Measurements from ENCODE around the gene LGR6. TPM values are rescaled to one million over a fixed set of nuclear protein-coding genes. Genes with fewer than 3 reads are reported as not detected.

The LGR6 gene
- total RNA-seq, 6 donors from 2014 or later, result 0.46 to 5.2 (median 1.1) TPM

DNA sequence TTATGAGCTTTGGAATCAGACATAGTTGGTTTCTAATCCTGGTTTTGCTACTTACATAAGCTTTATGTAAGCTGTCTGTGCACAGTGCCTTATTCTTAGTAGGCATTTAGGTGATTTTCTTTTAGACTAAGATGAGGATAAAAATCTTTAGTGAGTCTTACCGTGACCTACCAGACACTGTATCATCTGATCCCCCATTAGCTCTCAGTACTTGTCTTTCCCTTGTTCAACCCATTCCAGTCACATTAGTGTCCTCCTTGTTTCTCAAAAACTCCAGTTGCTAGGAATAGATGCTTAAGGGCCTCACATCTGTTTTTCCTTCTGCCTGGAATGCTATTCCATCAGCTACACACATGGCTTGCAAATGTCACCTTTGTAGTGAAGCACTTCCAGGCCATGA lies 173.7 kb downstream of the LGR6 start:
- DNase-seq, result no peak
- peaks cover 0 to 10% (median 2%) of the 10 kb centered on the region in 4 donors for H3K4me1 ChIP-seq
- no peak overlapping the region for H3K4me3 ChIP-seq
- WGBS, 2 donors, result 95 to 100% methylated on average over 1 of the region's 1 CpG
- no peak for TF ChIP-seq POLR2AphosphoS5 (IDR thresholded peaks at IDR 0.05)
- TF ChIP-seq, protein P1, sequence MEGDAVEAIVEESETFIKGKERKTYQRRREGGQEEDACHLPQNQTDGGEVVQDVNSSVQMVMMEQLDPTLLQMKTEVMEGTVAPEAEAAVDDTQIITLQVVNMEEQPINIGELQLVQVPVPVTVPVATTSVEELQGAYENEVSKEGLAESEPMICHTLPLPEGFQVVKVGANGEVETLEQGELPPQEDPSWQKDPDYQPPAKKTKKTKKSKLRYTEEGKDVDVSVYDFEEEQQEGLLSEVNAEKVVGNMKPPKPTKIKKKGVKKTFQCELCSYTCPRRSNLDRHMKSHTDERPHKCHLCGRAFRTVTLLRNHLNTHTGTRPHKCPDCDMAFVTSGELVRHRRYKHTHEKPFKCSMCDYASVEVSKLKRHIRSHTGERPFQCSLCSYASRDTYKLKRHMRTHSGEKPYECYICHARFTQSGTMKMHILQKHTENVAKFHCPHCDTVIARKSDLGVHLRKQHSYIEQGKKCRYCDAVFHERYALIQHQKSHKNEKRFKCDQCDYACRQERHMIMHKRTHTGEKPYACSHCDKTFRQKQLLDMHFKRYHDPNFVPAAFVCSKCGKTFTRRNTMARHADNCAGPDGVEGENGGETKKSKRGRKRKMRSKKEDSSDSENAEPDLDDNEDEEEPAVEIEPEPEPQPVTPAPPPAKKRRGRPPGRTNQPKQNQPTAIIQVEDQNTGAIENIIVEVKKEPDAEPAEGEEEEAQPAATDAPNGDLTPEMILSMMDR (IDR thresholded peaks at IDR 0.05), result no peak
- TF ChIP-seq EP300 (IDR thresholded peaks at IDR 0.05), result no peak
- no peak for TF ChIP-seq POLR2A (IDR thresholded peaks at IDR 0.05)
- H3K27ac ChIP-seq, result no peak overlapping the region
- no peaks in the 10 kb centered on the region for H3K36me3 ChIP-seq
- no peaks in the 10 kb centered on the region for H3K9me3 ChIP-seq
- ATAC-seq (ENCODE audit: low FRiP score in 2 of 2), result no peak
- H3K27me3 ChIP-seq, result no peaks in the 10 kb centered on the region

Other genes starting within 250 kb of the LGR6 start
- 10 to 100 TPM; 16.6 to 28.1 (median 22.9) TPM for gene LMOD1, start 247.3 kb upstream of the LGR6 start, total RNA-seq
- gene TIMM17A, start 238.3 kb upstream of the LGR6 start, total RNA-seq, result 10 to 100 TPM; 11.7 to 38.9 (median 23.2) TPM
- gene RNPEP, start 211.2 kb upstream of the LGR6 start, total RNA-seq, result 100 to 1,000 TPM in 2 of 6 donors, 10 to 100 TPM in 4; 67.7 to 116 (median 76.5) TPM
- gene ELF3, start 183.2 kb upstream of the LGR6 start, total RNA-seq, result 100 to 1,000 TPM in 4 of 6 donors, 10 to 100 TPM in 2; 82.8 to 261 (median 137) TPM
- under 1 TPM in 3 of 6 donors, not detected in 3; under 0.01 to 0.07 (median 0.03) TPM for gene GPR37L1, start 70.9 kb upstream of the LGR6 start, total RNA-seq
- gene ARL8A, start 49.1 kb upstream of the LGR6 start, total RNA-seq, result 10 to 100 TPM; 65.7 to 96.3 (median 88.4) TPM
- gene PTPN7, start 33.2 kb upstream of the LGR6 start, total RNA-seq, result 1 to 10 TPM; 4.6 to 9.3 (median 7.7) TPM
- 1 to 10 TPM in 5 of 6 donors, not detected in 1; 1.6 to 5.5 (median 4.6) TPM for gene UBE2T, start 148.1 kb downstream of the LGR6 start, total RNA-seq
- gene PPP1R12B, start 154.9 kb downstream of the LGR6 start, total RNA-seq, result 100 to 1,000 TPM in 1 of 6 donors, 10 to 100 TPM in 5; 27.6 to 120 (median 40.5) TPM

Measured in upper lobe of left lung (tissue), 6 donors.